ENCODE measurements around the gene SOHLH1.

DNA sequence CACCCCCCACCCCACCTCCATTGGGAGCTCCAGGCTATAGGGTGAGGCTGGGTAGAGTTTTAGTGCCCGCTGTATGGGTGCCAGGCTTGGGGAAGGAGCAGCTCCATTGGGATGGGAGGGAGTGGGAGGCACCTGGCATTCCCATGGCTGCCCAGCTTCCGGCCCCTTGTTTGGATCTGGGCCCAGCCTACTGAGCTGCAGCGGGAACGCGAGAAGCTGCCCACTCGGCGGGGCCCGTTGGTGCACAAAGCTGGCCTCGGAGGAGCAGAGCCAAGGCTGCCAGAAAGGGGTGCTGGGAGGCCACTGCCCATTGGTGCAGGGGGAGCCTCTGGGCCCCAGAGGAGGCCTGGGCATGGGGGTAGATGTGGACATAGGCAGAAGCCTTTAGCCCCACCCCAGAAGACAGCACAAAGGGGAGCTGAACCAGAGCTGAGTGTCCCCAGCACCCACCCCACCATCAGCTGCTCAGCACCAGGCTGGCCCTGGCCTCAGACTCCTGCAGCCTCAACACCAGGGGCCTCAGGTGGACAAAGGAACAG, 31.7 kb downstream of the SOHLH1 start:
- TF ChIP-seq YY1 (IDR thresholded peaks at IDR 0.05; ENCODE audit: low read depth): no peak
- no peak for TF ChIP-seq TAF1 (IDR thresholded peaks at IDR 0.05; ENCODE audit: low read depth)
- no peak for TF ChIP-seq CEBPB (IDR thresholded peaks at IDR 0.05)
- TF ChIP-seq RAD21 (IDR thresholded peaks at IDR 0.05; ENCODE audit: low read depth): no peak
- no peak for TF ChIP-seq TCF12 (IDR thresholded peaks at IDR 0.05; ENCODE audit: low read depth)
- TF ChIP-seq CREB1 (IDR thresholded peaks at IDR 0.05; ENCODE audit: low read depth): no peak
- TF ChIP-seq, protein P1, sequence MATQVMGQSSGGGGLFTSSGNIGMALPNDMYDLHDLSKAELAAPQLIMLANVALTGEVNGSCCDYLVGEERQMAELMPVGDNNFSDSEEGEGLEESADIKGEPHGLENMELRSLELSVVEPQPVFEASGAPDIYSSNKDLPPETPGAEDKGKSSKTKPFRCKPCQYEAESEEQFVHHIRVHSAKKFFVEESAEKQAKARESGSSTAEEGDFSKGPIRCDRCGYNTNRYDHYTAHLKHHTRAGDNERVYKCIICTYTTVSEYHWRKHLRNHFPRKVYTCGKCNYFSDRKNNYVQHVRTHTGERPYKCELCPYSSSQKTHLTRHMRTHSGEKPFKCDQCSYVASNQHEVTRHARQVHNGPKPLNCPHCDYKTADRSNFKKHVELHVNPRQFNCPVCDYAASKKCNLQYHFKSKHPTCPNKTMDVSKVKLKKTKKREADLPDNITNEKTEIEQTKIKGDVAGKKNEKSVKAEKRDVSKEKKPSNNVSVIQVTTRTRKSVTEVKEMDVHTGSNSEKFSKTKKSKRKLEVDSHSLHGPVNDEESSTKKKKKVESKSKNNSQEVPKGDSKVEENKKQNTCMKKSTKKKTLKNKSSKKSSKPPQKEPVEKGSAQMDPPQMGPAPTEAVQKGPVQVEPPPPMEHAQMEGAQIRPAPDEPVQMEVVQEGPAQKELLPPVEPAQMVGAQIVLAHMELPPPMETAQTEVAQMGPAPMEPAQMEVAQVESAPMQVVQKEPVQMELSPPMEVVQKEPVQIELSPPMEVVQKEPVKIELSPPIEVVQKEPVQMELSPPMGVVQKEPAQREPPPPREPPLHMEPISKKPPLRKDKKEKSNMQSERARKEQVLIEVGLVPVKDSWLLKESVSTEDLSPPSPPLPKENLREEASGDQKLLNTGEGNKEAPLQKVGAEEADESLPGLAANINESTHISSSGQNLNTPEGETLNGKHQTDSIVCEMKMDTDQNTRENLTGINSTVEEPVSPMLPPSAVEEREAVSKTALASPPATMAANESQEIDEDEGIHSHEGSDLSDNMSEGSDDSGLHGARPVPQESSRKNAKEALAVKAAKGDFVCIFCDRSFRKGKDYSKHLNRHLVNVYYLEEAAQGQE (IDR thresholded peaks at IDR 0.05; ENCODE audit: low read depth): no peak
